ENCODE data around the gene CPT2.
"Not testable (repeated sequence)": the region's sequence is repeated elsewhere in the genome, so short reads cannot be mapped to it uniquely, and the experiment has no call there.

CPT2 gene

DNA sequence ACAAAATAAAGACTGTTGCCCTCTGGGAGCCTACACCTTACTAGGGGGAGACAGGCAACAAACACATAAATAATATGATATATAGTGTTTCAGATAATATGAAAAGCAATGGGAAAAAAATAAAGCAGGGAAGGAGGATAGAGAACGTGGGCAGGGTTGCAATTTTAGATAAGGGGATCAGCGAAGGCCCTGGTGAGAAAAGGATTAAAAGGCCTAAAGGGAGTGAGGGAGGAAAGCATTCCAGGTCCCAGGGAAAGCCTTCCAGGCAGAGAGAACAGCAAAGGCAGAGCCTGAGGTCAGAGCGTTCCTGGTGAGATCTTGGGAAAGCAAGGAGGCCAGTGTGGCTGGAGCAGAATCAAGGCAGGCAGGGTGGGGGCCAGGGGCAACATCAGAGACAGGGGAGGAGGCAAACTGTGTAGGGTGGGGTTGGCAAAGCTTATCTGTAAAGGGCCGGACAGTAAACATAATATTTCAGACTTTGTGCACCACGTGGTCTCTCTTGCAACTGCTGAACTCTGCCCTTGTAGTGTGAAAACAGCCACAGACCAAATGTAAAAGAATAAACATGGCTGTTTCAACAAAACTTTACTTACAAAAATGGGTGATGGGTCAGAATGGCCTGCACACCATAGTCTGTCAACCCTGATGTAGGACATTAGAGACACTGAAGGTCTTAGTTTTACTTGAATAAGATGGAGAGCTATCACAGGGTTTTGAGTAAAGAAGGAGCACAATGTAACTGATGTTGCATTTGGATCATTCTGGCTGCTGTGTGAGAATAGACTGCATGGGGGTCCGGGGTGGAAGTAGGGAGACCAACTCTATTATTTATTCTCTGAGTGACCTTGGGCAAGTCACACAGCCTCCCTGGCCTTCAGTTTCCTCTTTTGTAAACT, 13.3 kb upstream of the CPT2 start:
- DNase-seq: no peak

DNA sequence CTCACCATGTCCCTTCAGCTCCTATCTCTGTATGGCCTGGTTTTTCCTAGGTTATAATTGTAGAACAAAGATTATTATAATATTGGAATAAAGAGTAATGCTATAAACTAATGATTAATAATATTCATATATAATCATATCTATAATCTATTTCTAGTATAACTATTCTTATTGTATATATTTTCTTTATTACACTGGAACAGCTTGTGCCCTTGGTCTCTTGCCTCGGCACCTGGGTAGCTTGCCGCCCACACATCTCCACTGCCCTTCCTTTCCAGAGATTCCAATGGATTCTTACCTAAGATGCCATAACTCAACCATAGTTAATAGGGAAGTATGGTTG, 10.7 kb upstream of the CPT2 start:
- not testable (repeated sequence) for DNase-seq

DNA sequence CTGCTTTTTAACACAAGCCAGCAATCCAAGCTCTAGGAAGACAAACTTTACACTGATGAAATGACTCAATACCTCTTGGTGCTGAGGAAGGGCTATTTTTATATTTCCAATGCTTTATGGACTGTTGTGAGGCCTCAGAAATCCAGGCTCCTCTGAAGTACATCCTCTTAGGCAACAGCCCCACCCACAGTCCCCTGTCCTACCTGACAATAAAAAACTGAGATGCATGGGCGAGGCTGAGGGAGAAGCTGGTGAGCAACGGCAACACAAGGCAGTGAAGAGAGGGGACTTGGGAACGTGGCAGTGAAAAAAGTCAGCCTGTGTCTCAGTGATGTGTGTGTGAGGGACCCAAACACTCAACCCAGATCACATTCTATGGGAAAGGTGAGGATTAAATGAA, 10.1 kb upstream of the CPT2 start:
- no peak for DNase-seq

DNA sequence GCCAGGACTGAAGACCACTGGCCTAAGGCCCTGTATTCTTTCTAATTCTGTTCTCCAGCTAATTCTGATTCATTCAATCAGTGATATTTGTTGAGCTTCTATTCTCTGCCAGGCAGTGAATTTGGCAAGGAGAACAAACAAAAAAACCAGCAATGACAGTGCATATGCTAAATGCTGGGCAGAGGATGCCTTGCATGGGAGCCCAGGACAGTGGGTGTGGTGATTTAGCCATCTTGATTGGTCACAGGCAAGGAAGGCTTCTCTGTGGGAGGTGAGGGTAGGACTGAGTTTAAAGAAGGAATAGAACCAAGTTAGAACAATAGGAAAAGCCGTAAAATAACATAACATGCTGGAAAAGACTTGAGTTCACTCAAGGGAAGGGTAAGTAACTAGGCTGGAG, 9.2 kb upstream of the CPT2 start:
- DNase-seq: no peak

DNA sequence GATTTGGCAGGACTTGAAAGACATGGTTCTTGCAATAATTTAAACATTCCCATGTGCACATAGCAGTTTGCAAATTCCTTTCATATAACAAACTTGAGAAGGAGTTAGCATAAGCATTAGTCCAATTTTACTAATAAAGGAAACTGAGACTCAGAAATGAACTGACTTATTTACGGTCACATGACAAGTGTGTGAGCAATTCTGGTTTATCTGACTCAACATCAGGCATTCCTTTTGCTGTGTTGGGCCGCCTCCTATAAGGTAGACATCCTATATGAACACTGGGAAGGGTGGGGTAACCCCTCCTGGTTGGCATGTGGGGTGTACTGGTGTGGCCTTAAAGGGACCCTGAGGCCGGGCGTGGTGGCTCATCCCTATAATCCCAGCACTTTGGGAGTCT, 8.5 kb upstream of the CPT2 start:
- no peak for DNase-seq

DNA sequence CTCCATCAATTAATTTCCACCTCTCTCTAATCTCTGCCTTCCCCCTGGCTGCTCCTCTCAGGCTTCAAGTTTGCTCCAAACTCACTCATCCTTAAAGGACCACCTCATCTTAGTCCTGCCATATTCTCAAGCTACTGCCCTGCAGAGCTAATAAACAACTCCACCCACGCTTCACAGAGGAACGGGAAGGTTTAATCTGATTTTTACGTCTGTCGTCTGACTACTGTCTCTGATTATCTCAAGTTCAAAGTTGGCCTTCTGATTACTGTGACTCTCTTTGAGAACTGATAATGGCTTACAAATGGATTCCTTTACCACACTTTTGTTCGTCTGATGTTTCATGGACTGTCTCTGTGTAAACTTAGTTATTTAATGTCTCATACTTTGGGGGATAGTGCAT, 7.6 kb upstream of the CPT2 start:
- no peak for DNase-seq

DNA sequence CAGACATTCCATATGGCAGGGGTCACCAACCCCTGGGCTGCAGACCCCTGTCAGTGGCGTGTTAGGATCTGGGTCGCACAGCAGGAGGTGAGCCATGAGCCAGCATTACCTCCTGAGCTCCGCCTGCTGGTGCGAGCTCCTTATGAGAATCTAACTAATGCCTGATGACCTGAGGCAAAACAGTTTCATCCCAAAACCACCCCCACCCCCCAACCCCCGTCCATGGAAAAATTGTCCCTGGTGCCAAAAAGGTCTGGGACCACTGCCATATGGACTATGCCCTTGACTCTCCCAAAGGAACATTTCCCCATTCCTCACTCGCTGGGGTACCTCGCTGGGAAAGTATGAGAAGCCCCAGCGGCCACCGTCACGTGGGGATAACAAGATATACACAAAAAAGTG, 6.4 kb upstream of the CPT2 start:
- DNase-seq: no peak

DNA sequence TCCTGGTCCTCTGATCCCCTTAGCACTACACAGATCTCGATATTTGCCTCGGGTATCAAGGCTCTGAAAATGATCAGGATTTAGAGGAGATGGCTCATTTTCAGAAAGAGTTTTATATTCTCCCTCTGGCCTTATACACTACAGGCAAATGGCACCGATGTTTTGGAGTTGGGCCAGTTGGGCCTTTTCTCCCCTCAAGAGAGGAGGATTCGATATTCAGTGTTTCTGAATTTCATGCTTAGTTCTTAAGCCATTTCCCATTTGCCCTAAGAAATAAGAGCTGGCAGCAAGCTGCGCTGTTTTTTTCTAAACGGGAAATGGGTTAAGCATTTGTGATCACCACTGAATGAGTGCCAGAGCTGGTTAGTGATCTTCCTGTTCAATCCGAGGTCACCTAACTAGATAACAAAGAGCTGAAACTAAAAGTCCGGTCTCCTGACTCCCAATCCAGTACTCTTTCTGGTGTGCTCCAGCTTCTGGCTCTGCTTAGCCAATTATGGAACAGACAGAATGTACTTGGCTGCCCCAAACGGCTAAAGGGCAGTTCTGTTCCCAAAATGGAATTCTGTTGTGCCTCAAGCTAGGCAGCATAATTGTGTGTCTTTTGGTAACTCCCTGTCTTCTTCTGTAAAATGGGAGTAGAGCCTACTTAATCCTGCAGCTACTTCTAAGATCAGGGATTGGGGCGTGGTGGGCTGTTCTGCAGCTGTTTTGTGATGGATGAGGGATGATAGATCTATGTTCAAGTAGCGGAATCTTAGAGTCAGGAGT, 1.2 kb upstream of the CPT2 start:
- DNase-seq: no peak

DNA sequence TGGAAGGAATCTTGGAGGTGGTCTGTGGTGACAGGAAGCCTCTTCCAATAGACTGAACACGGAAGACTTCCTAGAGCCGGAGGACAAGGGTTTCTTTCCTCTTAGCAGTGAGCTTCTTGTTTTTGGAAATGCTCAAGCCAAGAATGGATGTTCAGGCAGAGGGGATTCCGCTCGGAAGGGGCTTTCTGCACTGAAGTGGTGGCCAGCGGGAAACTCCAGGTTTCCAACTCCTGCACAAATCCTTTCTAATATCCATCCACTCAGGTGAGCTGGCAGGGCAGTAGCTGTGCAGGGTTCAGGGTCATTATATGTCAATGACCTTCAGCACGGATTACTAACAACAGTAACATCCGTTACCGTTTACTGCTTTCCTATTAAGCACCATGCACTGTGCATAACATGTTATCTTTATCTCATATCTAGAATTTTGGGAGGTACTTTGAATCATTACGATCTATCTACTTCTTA, 573 bp upstream of the CPT2 start:
- DNase-seq: no peak

DNA sequence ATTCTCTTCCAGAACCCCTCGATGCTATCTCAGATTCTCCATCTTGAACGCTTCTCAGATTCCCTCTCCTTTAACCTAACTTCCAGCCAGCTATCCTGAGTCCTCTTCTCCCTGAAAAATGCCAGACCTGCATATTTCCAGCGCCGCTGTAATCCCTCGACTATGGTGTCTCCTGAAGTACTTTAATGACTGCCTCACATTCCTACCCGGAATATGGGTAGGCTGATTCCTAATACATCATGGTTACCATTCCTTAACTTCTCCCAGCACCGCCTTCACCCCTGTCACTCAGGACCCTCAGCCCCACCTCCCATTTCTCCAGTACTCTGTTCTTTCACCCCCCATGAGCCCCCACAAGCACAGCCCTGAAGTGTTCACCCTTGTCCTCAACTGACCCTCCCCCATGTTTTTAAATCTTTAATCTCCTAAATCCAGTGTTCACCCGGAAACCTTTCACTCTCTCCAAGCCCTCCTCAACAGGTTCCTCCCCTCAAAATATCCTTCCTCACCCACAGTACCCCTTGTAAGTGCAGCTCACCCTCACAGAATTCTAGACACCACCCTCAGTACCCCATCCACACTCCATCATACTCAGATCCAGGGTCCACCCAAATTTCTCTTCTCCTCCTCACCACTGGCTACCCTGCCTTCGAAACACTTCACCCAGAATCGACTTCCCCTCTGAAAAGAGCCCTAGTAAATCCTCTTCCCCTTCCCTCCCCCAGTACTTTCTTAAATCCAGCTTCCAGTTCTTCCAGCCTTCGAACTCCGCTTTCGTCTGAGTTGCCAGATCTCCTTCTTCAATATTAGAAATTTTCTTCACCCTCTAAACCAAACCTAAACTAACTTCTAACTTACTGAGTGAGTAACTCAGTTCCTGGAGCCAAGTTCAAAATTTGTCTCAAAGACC, 922 bp downstream of the CPT2 start:
- no peak for DNase-seq

DNA sequence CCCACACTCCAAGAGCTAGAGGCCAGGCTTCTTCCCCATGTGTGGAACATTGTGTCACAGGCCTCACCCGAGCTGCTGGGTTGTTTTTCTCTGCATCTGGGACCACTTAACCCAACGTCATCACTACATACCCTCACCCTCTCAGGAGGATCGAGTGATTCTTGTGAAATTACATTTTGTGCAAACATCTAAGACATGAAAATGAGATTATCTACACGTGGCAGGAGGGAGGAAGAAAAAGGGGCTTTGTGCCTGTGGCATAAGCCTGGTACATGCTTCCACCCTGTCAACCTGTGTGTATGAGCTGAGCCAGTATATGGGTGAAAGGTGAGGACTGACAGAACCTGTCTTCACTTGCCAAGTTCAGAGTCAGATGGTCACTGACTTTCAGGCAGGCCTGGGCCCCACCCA, 1.6 kb downstream of the CPT2 start:
- no peak for DNase-seq

DNA sequence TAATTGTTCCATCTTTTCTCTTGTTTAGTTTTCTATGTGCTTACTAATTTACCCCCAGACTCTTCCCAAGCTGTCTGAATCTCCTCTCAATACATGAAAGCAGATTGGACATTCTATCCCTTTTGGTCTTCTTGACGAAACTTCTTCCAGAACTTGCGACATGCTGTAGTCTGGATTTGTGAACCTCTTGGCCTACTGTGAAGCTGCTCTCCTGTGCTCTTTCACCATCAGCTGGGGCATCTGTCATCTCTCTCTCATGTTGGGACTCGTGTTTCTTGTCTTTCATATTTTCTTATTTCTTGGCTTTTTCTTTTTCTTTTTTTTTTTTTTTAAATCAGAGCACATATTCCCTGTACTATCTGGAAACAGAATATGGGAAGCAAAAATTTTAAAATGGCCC, 6.8 kb downstream of the CPT2 start:
- DNase-seq: no peak

DNA sequence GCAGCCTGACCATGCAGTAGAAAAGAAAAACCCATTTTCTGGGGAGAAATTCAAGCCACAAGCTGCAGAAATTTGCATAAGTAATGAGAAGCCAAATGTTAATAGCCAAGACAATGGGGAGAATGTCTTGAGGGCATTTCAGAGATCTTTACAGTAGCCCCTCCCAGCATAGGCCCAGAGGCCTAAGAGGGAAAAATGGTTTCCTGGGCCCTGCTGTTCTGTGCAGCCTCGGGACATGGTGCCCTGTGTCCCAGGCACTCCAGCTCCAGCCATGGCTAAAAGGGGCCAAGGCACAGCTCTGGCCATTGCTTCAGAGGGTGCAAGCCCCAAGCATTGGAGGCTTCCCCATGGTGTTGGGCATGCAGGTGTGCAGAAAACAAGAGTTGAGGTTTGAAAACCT, 8.9 kb downstream of the CPT2 start:
- DNase-seq: not testable (repeated sequence)

DNA sequence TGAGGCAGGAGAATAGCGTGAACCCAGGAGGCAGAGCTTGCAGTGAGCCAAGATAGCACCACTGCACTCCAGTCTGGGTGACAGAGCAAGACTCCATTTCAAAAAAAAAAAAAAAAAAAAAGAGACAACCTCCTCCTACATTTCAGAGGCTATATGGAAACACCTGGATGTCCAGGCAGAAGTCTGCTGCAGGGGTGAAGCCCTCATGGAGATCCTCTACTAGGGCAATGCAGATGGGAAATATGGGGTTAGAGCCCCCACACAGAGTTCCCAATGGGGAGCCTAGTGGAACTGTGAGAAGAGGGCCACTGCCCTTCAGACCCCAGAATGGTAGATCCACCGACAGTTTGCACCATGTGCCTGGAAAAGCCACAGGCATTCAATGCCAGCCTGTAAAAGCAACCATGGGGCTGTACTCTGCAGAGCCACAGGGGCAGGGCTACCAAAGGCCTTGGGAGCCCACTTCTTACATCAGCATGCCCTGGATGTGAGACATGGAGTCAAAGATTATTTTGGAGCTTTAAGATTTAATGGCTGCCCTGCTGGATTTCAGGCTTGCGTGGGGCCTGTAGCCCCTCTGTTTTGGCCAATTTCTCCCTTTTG, 9.6 kb downstream of the CPT2 start:
- DNase-seq: not testable (repeated sequence)

DNA sequence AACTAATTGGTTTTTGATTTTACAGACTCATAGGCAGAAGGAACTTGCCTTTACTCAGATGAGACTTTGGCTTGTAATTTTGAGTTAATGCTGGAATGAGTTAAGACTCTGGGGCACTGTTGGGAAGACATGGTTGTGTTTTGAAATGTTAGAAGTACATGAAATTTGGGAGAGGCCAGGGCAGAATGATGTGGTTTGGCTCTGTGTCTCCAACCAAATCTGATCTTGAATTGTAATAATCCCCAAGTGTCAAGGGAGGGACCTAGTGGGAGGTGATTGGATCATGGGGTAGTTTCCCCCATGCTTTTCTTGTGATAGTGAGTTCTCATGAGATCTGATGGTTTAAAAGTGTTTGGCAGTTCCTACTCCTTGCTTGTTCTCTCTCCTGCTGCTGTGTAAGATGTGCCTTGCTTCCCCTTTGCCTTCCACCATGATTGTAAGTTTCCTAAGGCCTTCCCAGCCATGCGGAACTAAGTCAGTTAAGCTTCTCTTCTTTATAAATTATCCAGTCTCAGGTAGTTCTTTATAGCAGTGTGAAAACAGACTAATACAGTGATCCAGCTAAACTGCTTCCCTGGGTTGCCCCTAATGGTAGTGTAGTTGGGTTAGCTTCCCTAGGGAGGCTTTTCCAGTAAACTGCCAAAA, 10.2 kb downstream of the CPT2 start:
- no peak for DNase-seq

DNA sequence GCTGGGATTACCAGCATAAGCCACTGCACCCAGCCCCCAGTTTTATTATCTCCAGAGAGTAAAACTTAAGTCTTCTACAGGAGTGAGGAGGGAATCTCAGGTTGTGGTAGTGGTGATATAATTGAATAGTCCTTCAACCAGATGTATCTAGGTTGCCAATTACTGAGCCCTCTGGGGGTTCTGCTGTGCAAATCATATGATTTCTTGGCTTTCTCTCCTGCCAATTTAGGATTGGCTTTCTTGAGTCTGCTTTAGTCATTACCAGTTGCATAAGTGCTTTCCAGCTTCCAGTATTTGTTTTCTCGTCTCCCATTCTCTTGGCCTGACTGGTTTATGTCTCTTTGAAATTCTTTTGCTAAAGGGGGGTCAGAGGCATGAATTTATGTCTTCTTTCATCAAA, 11.1 kb downstream of the CPT2 start:
- no peak for DNase-seq

DNA sequence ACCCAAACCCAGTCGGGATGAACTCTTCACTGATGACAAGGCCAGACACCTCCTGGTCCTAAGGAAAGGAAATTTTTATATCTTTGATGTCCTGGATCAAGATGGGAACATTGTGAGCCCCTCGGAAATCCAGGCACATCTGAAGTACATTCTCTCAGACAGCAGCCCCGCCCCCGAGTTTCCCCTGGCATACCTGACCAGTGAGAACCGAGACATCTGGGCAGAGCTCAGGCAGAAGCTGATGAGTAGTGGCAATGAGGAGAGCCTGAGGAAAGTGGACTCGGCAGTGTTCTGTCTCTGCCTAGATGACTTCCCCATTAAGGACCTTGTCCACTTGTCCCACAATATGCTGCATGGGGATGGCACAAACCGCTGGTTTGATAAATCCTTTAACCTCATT, 13.7 kb downstream of the CPT2 start:
- DNase-seq: no peak

DNA sequence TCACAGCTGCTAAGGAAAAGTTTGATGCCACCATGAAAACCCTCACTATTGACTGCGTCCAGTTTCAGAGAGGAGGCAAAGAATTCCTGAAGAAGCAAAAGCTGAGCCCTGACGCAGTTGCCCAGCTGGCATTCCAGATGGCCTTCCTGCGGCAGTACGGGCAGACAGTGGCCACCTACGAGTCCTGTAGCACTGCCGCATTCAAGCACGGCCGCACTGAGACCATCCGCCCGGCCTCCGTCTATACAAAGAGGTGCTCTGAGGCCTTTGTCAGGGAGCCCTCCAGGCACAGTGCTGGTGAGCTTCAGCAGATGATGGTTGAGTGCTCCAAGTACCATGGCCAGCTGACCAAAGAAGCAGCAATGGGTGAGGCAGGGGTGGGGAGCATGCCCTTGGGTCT, 14.3 kb downstream of the CPT2 start:
- no peak for DNase-seq

DNA sequence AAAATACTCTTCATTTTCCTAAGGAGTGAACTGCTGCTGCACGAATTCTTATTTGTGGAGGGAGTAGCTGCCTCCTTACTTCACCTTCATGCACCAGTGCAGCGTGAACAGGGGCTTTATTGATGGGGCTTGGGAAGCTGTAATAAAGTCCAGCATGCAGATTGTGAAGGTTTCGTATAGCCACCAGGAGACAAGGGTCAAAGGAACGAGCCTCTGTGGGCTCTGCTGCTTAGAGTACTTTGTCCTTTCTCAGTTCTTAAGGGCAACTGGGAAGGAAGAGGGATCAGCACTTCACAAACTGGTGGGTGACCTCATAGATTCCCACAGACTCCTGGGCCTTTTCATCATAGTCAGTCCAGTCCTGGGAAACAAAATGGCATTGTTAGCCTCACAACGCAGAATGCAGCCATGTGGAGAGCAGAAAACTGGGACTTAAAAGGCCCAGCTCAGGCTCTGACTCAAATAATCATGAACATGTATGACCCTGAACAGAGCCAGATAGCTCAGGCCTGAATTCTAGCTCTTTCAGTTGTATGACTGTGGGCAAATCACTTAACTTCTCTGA, 17.8 kb downstream of the CPT2 start:
- DNase-seq: no peak

DNA sequence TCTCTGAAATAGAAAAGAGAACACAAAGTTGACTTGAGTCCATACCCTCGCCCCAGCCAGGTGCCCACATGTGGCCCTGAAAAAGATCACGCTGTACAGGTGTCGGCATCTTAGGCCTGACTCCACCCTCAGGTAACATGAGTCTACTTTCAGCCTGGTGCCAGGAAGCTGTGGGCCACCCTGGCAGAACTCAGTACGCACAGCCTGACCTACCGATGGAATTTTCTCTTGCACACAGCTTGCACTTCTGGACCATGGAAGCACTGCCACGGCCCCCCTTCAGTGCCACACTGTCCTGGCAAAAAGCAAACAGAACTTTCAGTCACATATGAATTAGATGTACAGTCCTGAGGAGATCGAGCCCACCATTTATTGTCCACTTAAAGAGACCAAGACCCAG, 21.6 kb downstream of the CPT2 start:
- no peak for DNase-seq

DNA sequence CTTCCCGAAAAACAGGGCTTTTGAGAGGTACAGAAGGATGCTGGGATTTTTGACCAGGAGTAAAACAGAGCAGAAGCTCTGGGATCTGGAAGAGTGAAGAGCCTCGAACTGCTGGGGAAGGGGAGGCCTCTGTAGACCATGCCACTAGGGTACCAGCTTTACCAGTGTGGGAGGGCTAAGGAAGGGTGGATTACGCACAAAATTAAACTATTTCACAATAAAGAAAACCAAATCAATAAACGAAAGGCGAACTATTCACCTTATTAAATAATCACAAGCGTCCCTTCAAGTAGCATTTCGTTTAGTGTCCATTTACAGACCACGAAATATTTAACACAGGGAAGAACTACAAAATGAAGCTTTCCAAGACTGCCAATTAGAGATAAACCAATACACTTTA, 23.1 kb downstream of the CPT2 start:
- DNase-seq: no peak

All from cortex of kidney (tissue), 1 donor.